Loucy (cell line): Measurements from ENCODE around the gene SMOC1.

Experiments
- EZH2phosphoT487 ChIP-seq: fragments of 200-600 bp; IDR thresholded peaks from 2 replicates; pipeline ENCODE4 v1.6.1; 2018; ENCODE audit warnings: antibody characterized with exemption, mild to moderate bottlenecking, moderate library complexity, borderline replicate concordance
- TF ChIP-seq, protein P1 (sequence below): fragments of 200-600 bp; sonication (generic); conservative IDR thresholded peaks from 2 replicates; pipeline ENCODE4 v1.5.1; 2014; ENCODE audit warnings: mild to moderate bottlenecking, antibody characterized with exemption, low read length

DNA sequence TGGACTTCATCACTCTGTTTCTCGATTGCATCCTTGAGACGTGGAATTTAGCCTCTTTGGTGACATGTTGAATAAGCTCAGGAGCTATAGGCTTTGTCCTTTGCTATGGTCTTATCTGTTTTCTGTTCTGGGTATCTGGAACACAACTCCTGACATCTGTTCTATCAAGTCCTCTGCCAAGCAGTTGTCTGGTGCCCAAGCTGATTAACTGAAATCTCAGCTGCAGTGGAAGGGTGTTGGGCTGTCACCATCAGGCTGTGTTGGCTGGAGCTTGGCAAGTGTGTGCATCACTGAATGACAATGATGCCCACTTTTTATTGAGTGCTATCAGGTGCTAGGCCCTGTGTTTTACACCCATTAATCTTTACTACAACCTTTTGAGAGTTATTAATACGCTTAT lies 77.8 kb downstream of the SMOC1 start:
- TF ChIP-seq, protein P1, sequence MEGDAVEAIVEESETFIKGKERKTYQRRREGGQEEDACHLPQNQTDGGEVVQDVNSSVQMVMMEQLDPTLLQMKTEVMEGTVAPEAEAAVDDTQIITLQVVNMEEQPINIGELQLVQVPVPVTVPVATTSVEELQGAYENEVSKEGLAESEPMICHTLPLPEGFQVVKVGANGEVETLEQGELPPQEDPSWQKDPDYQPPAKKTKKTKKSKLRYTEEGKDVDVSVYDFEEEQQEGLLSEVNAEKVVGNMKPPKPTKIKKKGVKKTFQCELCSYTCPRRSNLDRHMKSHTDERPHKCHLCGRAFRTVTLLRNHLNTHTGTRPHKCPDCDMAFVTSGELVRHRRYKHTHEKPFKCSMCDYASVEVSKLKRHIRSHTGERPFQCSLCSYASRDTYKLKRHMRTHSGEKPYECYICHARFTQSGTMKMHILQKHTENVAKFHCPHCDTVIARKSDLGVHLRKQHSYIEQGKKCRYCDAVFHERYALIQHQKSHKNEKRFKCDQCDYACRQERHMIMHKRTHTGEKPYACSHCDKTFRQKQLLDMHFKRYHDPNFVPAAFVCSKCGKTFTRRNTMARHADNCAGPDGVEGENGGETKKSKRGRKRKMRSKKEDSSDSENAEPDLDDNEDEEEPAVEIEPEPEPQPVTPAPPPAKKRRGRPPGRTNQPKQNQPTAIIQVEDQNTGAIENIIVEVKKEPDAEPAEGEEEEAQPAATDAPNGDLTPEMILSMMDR, result no peak
- TF ChIP-seq EZH2phosphoT487, result no peak
